Activated naive CD4-positive, alpha-beta T cell treated with anti-CD3 and anti-CD28 coated beads for 36 hours (primary cell): ENCODE results near the gene ABCD1. TPM values are rescaled to one million over a fixed set of nuclear protein-coding genes. Genes with fewer than 3 reads are reported as not detected.

Source experiments
- CTCF ChIA-PET: fragments of 350-600 bp; sonication (Branson Sonifier 250); formaldehyde crosslinking; loops from one replicate; lab custom pipeline; 2021; ENCODE audit warnings: antibody characterized with exemption; lab: Charles Lee
- DNase-seq: peaks from one replicate; pipeline ENCODE4 v3.0.0-alpha.2; 2020
- H3K27ac Mint-ChIP-seq: one replicate; pipeline ENCODE4 v1.8.0; 2021; ENCODE audit warnings: mild to moderate bottlenecking, mixed read lengths
- H3K27me3 Mint-ChIP-seq: one replicate; pipeline ENCODE4 v1.8.0; 2021; ENCODE audit warnings: low read depth, mixed read lengths
- H3K36me3 Mint-ChIP-seq: one replicate; pipeline ENCODE4 v1.8.0; 2021; ENCODE audit warnings: low read depth, mixed read lengths
- H3K4me1 Mint-ChIP-seq: one replicate; pipeline ENCODE4 v1.8.0; 2021; ENCODE audit warnings: low read depth, mixed read lengths
- H3K4me3 Mint-ChIP-seq: one replicate; pipeline ENCODE4 v1.8.0; 2021; ENCODE audit warnings: mild to moderate bottlenecking, moderate library complexity, mixed read lengths
- H3K9me3 Mint-ChIP-seq: one replicate; pipeline ENCODE4 v1.8.0; 2021; ENCODE audit warnings: mixed read lengths
- intact Hi-C: fragments of 100-400 bp; cut with micrococcal nuclease; formaldehyde crosslinking; loops from one replicate; pipeline ENCODE4 v1.15.1; 2023
- total RNA-seq, 2 experiments: library from RNA; stranded (reverse); gene quantifications; one replicate each; pipeline ENCODE4 v1.2.3, GENCODE V29; 2021

The ABCD1 gene
- total RNA-seq, 2 experiments from 2014 or later, result 2.5 to 3.4 TPM

GRCh38 chrX:153763989-153764755, 39.5 kb downstream of the ABCD1 start, which contains the start of gene PLXNB3:
Gene PLXNB3 (plus strand): TSS chrX:153764249. CDS start chrX:153765536, 1,287 bp downstream.
- no peaks in the 10 kb centered on the region for H3K9me3 Mint-ChIP-seq
- intact Hi-C loops, result loop anchor here (1.0 kb wide), 4 partner anchors 30 to 189 kb away; partner anchors contain the start of genes IDH3G and SSR4
- no peaks in the 10 kb centered on the region for H3K27me3 Mint-ChIP-seq

GRCh38 chrX:153764786-153765137, 40.1 kb downstream of the ABCD1 start:
- peaks cover 6% of the 10 kb centered on the region for H3K4me1 Mint-ChIP-seq
- no peaks in the 10 kb centered on the region for H3K27me3 Mint-ChIP-seq
- no peak overlapping the region for H3K4me3 Mint-ChIP-seq
- no peak overlapping the region for H3K27ac Mint-ChIP-seq
- no peaks in the 10 kb centered on the region for H3K36me3 Mint-ChIP-seq
- no peaks in the 10 kb centered on the region for H3K9me3 Mint-ChIP-seq
- no peak for DNase-seq
- CTCF ChIA-PET, result interaction anchor here (1.4 to 4.9 kb wide), 3 partner anchors 52 to 183 kb away, joined by 4 to 36 read pairs (median 5); no protein-coding TSS in a partner anchor
- intact Hi-C loops, result loop anchor here (1.0 kb wide), 4 partner anchors 30 to 189 kb away; partner anchors contain the start of genes IDH3G and SSR4

More at GRCh38 chrX:153763989-153764755, 39.5 kb downstream of the ABCD1 start, which contains the start of gene PLXNB3:
- DNase-seq, result peak; percentile 82
- CTCF ChIA-PET, result interaction anchor here (0.6 to 4.9 kb wide), 9 partner anchors 9 to 392 kb away, joined by 3 to 36 read pairs (median 4); no protein-coding TSS in a partner anchor
- Mint-ChIP-seq H3K4me1 (peaks cover 6% of the 10 kb centered on the region), H3K4me3 (no peak within 1 kb of the TSS), H3K27ac (no peak within 1 kb of the TSS), H3K36me3 (no peaks in the 10 kb centered on the region)

GRCh38 chrX:153765138-153766079, 40.8 kb downstream of the ABCD1 start:
- intact Hi-C loops, result no loop called here

GRCh38 chrX:153766098-153766817, 41.6 kb downstream of the ABCD1 start:
- Mint-ChIP-seq H3K27me3 (no peaks in the 10 kb centered on the region), H3K4me1 (peaks cover 6% of the 10 kb centered on the region), H3K36me3 (no peaks in the 10 kb centered on the region), H3K9me3 (no peaks in the 10 kb centered on the region), H3K4me3 (no peak overlapping the region), H3K27ac (peak overlapping the region; percentile 63)
- DNase-seq, result peak; percentile 69
- intact Hi-C loops, result no loop called here
- CTCF ChIA-PET, result interaction anchor here (2.3 to 4.9 kb wide), 2 partner anchors 156 to 182 kb away, joined by 5 to 36 read pairs; no protein-coding TSS in a partner anchor

More at GRCh38 chrX:153765138-153766079, 40.8 kb downstream of the ABCD1 start:
- H3K36me3 Mint-ChIP-seq, result no peaks in the 10 kb centered on the region
- H3K27me3 Mint-ChIP-seq, result no peaks in the 10 kb centered on the region
- H3K4me3 Mint-ChIP-seq, result no peak overlapping the region
- no peak for DNase-seq
- no peaks in the 10 kb centered on the region for H3K9me3 Mint-ChIP-seq
- CTCF ChIA-PET, result interaction anchor here (1.9 to 4.9 kb wide), 2 partner anchors 52 to 182 kb away, joined by 5 to 36 read pairs; no protein-coding TSS in a partner anchor
- peaks cover 6% of the 10 kb centered on the region for H3K4me1 Mint-ChIP-seq
- no peak overlapping the region for H3K27ac Mint-ChIP-seq

- H3K27ac Mint-ChIP-seq, result no peak overlapping the region
- CTCF ChIA-PET, result interaction anchor here (2.3 kb wide), 1 partner anchor 156 kb away, joined by 5 read pairs; no protein-coding TSS in a partner anchor
- intact Hi-C loops, result no loop called here
- no peak for DNase-seq
- no peak overlapping the region for H3K4me3 Mint-ChIP-seq
- H3K27me3 Mint-ChIP-seq, result no peaks in the 10 kb centered on the region
- H3K36me3 Mint-ChIP-seq, result no peaks in the 10 kb centered on the region
- H3K9me3 Mint-ChIP-seq, result no peaks in the 10 kb centered on the region
- H3K4me1 Mint-ChIP-seq, result peaks cover 6% of the 10 kb centered on the region
Observed at GRCh38 chrX:153766871-153767673, 42.4 kb downstream of the ABCD1 start.

DNA sequence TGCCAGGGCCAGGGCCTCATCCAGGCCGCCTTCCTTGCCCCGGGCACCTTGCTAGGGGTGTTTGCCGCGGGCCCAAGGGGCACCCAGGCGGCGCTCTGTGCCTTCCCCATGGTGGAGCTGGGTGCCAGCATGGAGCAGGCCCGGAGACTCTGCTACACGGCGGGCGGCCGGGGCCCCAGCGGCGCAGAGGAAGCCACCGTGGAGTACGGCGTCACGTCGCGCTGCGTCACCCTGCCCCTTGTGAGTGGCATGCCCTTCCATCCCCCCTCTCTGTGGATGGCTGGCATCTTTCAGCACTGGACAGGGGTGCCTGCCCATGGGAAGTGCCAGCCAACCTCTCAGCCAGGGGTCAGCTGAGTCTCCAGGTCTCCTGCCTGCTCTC, 43.0 kb downstream of the ABCD1 start:
- CTCF ChIA-PET, result interaction anchor here (0.8 to 2.3 kb wide), 2 partner anchors 14 to 155 kb away, joined by 3 to 5 read pairs; no protein-coding TSS in a partner anchor

GRCh38 chrX:153768311-153769157, 43.9 kb downstream of the ABCD1 start:
- no peak for DNase-seq
- CTCF ChIA-PET, result interaction anchor here (0.8 to 2.3 kb wide), 2 partner anchors 14 to 154 kb away, joined by 3 to 5 read pairs; no protein-coding TSS in a partner anchor
- Mint-ChIP-seq H3K4me1 (peaks cover 6% of the 10 kb centered on the region), H3K36me3 (no peaks in the 10 kb centered on the region), H3K9me3 (no peaks in the 10 kb centered on the region), H3K27ac (no peak overlapping the region), H3K27me3 (no peaks in the 10 kb centered on the region), H3K4me3 (no peak overlapping the region)
- intact Hi-C loops, result no loop called here

More for the DNA sequence above, 43.0 kb downstream of the ABCD1 start:
- Mint-ChIP-seq H3K4me3 (no peak overlapping the region), H3K9me3 (no peaks in the 10 kb centered on the region), H3K27ac (no peak overlapping the region), H3K4me1 (peaks cover 6% of the 10 kb centered on the region), H3K36me3 (no peaks in the 10 kb centered on the region), H3K27me3 (no peaks in the 10 kb centered on the region)
- no peak for DNase-seq
- intact Hi-C loops, result no loop called here

GRCh38 chrX:153769158-153769864, 44.7 kb downstream of the ABCD1 start:
- H3K9me3 Mint-ChIP-seq, result no peaks in the 10 kb centered on the region
- intact Hi-C loops, result no loop called here
- no peak overlapping the region for H3K27ac Mint-ChIP-seq
- CTCF ChIA-PET, result no interaction called here
- no peak overlapping the region for H3K4me3 Mint-ChIP-seq
- no peak for DNase-seq
- peaks cover 6% of the 10 kb centered on the region for H3K4me1 Mint-ChIP-seq
- no peaks in the 10 kb centered on the region for H3K36me3 Mint-ChIP-seq
- H3K27me3 Mint-ChIP-seq, result no peaks in the 10 kb centered on the region

- H3K4me1 Mint-ChIP-seq, result peaks cover 6% of the 10 kb centered on the region
- H3K36me3 Mint-ChIP-seq, result no peaks in the 10 kb centered on the region
- CTCF ChIA-PET, result no interaction called here
- DNase-seq, result no peak
- no peaks in the 10 kb centered on the region for H3K27me3 Mint-ChIP-seq
- no peaks in the 10 kb centered on the region for H3K9me3 Mint-ChIP-seq
- H3K27ac Mint-ChIP-seq, result no peak overlapping the region
- intact Hi-C loops, result no loop called here
- no peak overlapping the region for H3K4me3 Mint-ChIP-seq
Observed at GRCh38 chrX:153769865-153770600, 45.4 kb downstream of the ABCD1 start.
